ENCODE data around the gene GRID1.

GRID1 gene

DNA sequence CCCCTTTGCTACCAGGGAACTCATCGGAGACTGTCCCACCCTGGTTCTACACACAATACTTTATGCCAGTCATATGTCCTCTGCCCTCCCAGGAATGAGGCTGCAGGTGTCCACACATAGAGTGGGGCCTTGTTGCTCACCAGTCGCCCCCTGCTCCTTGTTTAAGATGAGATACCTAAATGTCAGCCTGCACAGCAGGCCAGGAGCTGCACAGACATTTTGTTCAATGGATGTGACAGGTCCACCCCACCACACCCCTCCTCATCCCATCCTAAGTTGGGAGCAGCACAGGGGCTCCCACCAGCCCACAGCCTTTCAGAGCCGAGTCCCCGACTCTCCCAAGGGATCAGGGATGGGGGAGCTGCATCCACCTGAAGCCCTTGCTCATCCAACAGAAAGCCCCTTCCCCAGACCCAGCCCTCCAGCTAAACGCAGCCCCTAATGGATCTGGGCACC is 6.2 kb upstream of the GRID1 start:
- no peak for TF ChIP-seq CTCF (conservative IDR thresholded peaks at IDR 0.05)
- H3K27ac ChIP-seq: no peak overlapping the region

DNA sequence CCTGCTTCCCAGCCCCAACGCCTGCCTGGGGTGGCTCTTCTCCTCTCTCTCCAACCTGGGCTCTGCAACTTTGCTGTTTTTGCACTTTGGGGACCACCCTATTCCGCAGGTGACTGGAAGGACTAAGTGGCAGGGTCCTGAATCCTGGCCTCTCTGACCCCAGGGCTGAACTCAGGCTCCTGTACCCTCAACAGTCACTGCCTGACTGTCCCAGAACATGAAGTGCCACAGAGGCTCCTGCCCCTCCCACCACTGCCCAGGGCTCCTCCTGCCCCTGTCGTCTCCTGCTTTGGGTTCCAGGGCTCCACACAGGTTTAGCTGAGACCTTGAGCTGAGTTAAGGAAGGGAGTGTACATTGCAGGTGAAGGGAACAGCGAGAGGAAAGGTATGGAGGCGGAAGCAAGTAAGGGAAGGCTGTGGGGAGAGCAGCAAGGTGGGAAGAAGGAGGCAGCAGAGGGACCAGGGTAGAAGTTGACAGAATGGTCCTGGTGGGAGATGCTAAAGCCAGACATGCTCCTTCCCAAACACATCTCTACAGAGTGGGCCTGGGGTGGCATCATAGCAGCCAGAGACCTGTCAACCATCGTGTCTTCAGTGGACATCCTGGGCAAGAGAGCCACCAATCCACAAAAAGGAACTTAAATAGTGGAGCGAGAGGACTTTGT is 5.7 kb upstream of the GRID1 start:
- TF ChIP-seq CTCF (conservative IDR thresholded peaks at IDR 0.05): no peak
- no peak overlapping the region for H3K27ac ChIP-seq

GRCh38 chr10:86371691-86372090 is 5.1 kb upstream of the GRID1 start:
- no peak for TF ChIP-seq CTCF (conservative IDR thresholded peaks at IDR 0.05)

GRCh38 chr10:86371116-86371515 is 4.5 kb upstream of the GRID1 start:
- TF ChIP-seq CTCF (conservative IDR thresholded peaks at IDR 0.05): no peak
- H3K27ac ChIP-seq: no peak overlapping the region

More at GRCh38 chr10:86371691-86372090, 5.1 kb upstream of the GRID1 start:
- no peak overlapping the region for H3K27ac ChIP-seq

- TF ChIP-seq CTCF (conservative IDR thresholded peaks at IDR 0.05): no peak
- H3K27ac ChIP-seq: no peak overlapping the region
Measured at GRCh38 chr10:86370006-86370585, 3.5 kb upstream of the GRID1 start.

GRCh38 chr10:86368987-86369386 is 2.4 kb upstream of the GRID1 start:
- no peak overlapping the region for H3K27ac ChIP-seq
- no peak for TF ChIP-seq CTCF (conservative IDR thresholded peaks at IDR 0.05)

- no peak for TF ChIP-seq CTCF (conservative IDR thresholded peaks at IDR 0.05)
Measured at GRCh38 chr10:86368046-86368445, 1.5 kb upstream of the GRID1 start.

More at GRCh38 chr10:86368046-86368445, 1.5 kb upstream of the GRID1 start:
- no peak overlapping the region for H3K27ac ChIP-seq
